ENCODE data around the gene UGT1A5. TPM values are rescaled to one million over a fixed set of nuclear protein-coding genes. Genes with fewer than 3 reads are reported as not detected.

The UGT1A5 gene
- total RNA-seq, 1 donor from 2014 or later = not detected

- Mint-ChIP-seq H3K9me3 (peaks cover under 1% of the 10 kb centered on the region), H3K36me3 (no peaks in the 10 kb centered on the region), H3K4me3 (no peak overlapping the region), H3K4me1 (no peaks in the 10 kb centered on the region), H3K27ac (no peak overlapping the region), H3K27me3 (ENCODE audit: low read depth) (peaks cover 46% of the 10 kb centered on the region)
- no peak for DNase-seq (ENCODE audit: low spot score in 2 of 2, unreplicated experiment in 2 of 2)
- no peak for TF ChIP-seq CTCF (IDR thresholded peaks at IDR 0.05; ENCODE audit: unreplicated experiment)
Observed at GRCh38 chr2:233673896-233674295, 38.8 kb upstream of the UGT1A5 start.

GRCh38 chr2:233674314-233674713, 38.4 kb upstream of the UGT1A5 start:
- no peak for TF ChIP-seq CTCF (IDR thresholded peaks at IDR 0.05; ENCODE audit: unreplicated experiment)
- Mint-ChIP-seq H3K27me3 (ENCODE audit: low read depth) (peaks cover 48% of the 10 kb centered on the region), H3K27ac (no peak overlapping the region), H3K36me3 (no peaks in the 10 kb centered on the region), H3K4me1 (no peaks in the 10 kb centered on the region), H3K9me3 (no peaks in the 10 kb centered on the region), H3K4me3 (no peak overlapping the region)
- no peak for DNase-seq (ENCODE audit: low spot score in 2 of 2, unreplicated experiment in 2 of 2)

GRCh38 chr2:233674995-233675394, 37.7 kb upstream of the UGT1A5 start:
- no peak overlapping the region for H3K27ac Mint-ChIP-seq

GRCh38 chr2:233676046-233676445, 36.7 kb upstream of the UGT1A5 start:
- Mint-ChIP-seq H3K4me1 (no peaks in the 10 kb centered on the region), H3K36me3 (no peaks in the 10 kb centered on the region), H3K4me3 (no peak overlapping the region), H3K9me3 (no peaks in the 10 kb centered on the region), H3K27me3 (ENCODE audit: low read depth) (peaks cover 54% of the 10 kb centered on the region), H3K27ac (no peak overlapping the region)
- TF ChIP-seq CTCF (IDR thresholded peaks at IDR 0.05; ENCODE audit: unreplicated experiment) = no peak
- DNase-seq (ENCODE audit: low spot score in 2 of 2, unreplicated experiment in 2 of 2) = no peak

More at GRCh38 chr2:233674995-233675394, 37.7 kb upstream of the UGT1A5 start:
- no peaks in the 10 kb centered on the region for H3K36me3 Mint-ChIP-seq
- H3K4me3 Mint-ChIP-seq = no peak overlapping the region
- H3K4me1 Mint-ChIP-seq = no peaks in the 10 kb centered on the region
- no peaks in the 10 kb centered on the region for H3K9me3 Mint-ChIP-seq
- TF ChIP-seq CTCF (IDR thresholded peaks at IDR 0.05; ENCODE audit: unreplicated experiment) = no peak
- DNase-seq (ENCODE audit: low spot score in 2 of 2, unreplicated experiment in 2 of 2) = no peak
- H3K27me3 Mint-ChIP-seq (ENCODE audit: low read depth) = peaks cover 53% of the 10 kb centered on the region

GRCh38 chr2:233679196-233679595, 33.5 kb upstream of the UGT1A5 start:
- Mint-ChIP-seq H3K36me3 (no peaks in the 10 kb centered on the region), H3K9me3 (no peaks in the 10 kb centered on the region), H3K4me1 (no peaks in the 10 kb centered on the region), H3K27me3 (ENCODE audit: low read depth) (peaks cover 55% of the 10 kb centered on the region), H3K4me3 (no peak overlapping the region), H3K27ac (no peak overlapping the region)
- TF ChIP-seq CTCF (IDR thresholded peaks at IDR 0.05; ENCODE audit: unreplicated experiment) = no peak
- DNase-seq (ENCODE audit: low spot score in 2 of 2, unreplicated experiment in 2 of 2) = no peak

All from mesothelial cell of epicardium (in vitro differentiated cells).